Neural progenitor cell (in vitro differentiated cells): ENCODE data around the gene TGFBR3. TPM values are rescaled to one million over a fixed set of nuclear protein-coding genes. Genes with fewer than 3 reads are reported as not detected.

ENCODE experiments used
- DNase-seq: peaks from one replicate; pipeline ENCODE4 v3.0.0-alpha.2; 2016; ENCODE audit warnings: low spot score
- H2AFZ ChIP-seq: fragments of 200-600 bp; sonication (generic); replicated peaks from 2 replicates; pipeline ENCODE4 v1.6.1; 2016; ENCODE audit warnings: antibody characterized with exemption
- H3F3A ChIP-seq: fragments of 200-600 bp; sonication (generic); 2 replicates; pipeline ENCODE4 v1.6.1; 2016; ENCODE audit warnings: antibody characterized with exemption, low read depth
- H3K27ac ChIP-seq: fragments of 200-600 bp; sonication (generic); 2 replicates; pipeline ENCODE4 v1.5.1; 2016; ENCODE audit warnings: mild to moderate bottlenecking
- H3K27me3 ChIP-seq: fragments of 200-600 bp; sonication (generic); 2 replicates; pipeline ENCODE4 v1.6.1; 2016; ENCODE audit warnings: mild to moderate bottlenecking, moderate library complexity
- H3K36me3 ChIP-seq: fragments of 200-600 bp; sonication (generic); 2 replicates; pipeline ENCODE4 v1.5.1; 2016
- H3K4me1 ChIP-seq: fragments of 200-600 bp; sonication (generic); 2 replicates; pipeline ENCODE4 v1.6.1; 2016; ENCODE audit warnings: mixed run types
- H3K4me2 ChIP-seq: fragments of 200-600 bp; sonication (generic); 2 replicates; pipeline ENCODE4 v1.6.1; 2016
- H3K4me3 ChIP-seq: fragments of 200-600 bp; sonication (generic); 2 replicates; pipeline ENCODE4 v1.5.1; 2016
- H3K79me2 ChIP-seq: fragments of 200-600 bp; sonication (generic); 2 replicates; pipeline ENCODE4 v1.6.1; 2016; ENCODE audit warnings: low read depth
- H3K9ac ChIP-seq: fragments of 200-600 bp; sonication (generic); 2 replicates; pipeline ENCODE4 v1.6.1; 2016
- H3K9me3 ChIP-seq: fragments of 200-600 bp; sonication (generic); 2 replicates; pipeline ENCODE4 v1.5.1; 2016; ENCODE audit warnings: low read depth
- H4K20me1 ChIP-seq: fragments of 200-600 bp; sonication (generic); 2 replicates; pipeline ENCODE4 v1.6.1; 2016; ENCODE audit warnings: low read depth
- H3K27ac Mint-ChIP-seq: 3 replicates; pipeline ENCODE4 v1.8.0; 2021; ENCODE audit warnings: mixed read lengths
- H3K27me3 Mint-ChIP-seq: 2 replicates; pipeline ENCODE4 v1.8.0; 2022; ENCODE audit warnings: low read depth, mild to moderate bottlenecking, inconsistent platforms, moderate library complexity, mixed read lengths; ENCODE audit not compliant: insufficient read depth
- H3K36me3 Mint-ChIP-seq: 3 replicates; pipeline ENCODE4 v1.8.0; 2021; ENCODE audit warnings: mixed read lengths
- H3K4me1 Mint-ChIP-seq: 3 replicates; pipeline ENCODE4 v1.8.0; 2021; ENCODE audit warnings: mixed read lengths
- H3K4me3 Mint-ChIP-seq: 3 replicates; pipeline ENCODE4 v1.8.0; 2021; ENCODE audit warnings: mild to moderate bottlenecking, moderate library complexity, mixed read lengths
- H3K9me3 Mint-ChIP-seq: 3 replicates; pipeline ENCODE4 v1.8.0; 2020; ENCODE audit warnings: mixed read lengths
- CTCF ChIP-seq: fragments of 200-600 bp; sonication (generic); IDR thresholded peaks from 2 replicates; pipeline ENCODE4 v1.5.1; 2017; ENCODE audit warnings: antibody characterized with exemption, mild to moderate bottlenecking
- EZH2 ChIP-seq: fragments of 200-600 bp; sonication (generic); IDR thresholded peaks from 2 replicates; pipeline ENCODE4 v1.6.1; 2017; ENCODE audit warnings: antibody characterized with exemption, mild to moderate bottlenecking, moderate library complexity
- EZH2phosphoT487 ChIP-seq: fragments of 200-600 bp; sonication (generic); IDR thresholded peaks from 2 replicates; pipeline ENCODE4 v1.6.1; 2017; ENCODE audit warnings: antibody characterized with exemption
- total RNA-seq: library from RNA; depleted of rRNA; stranded (reverse); fragments of >200 nt; gene quantifications from 2 replicates; pipeline ENCODE4 v1.2.3, GENCODE V29; 2015; ENCODE audit warnings: low replicate concordance

The TGFBR3 gene
- total RNA-seq, 1 donor from 2014 or later, result 11.8 TPM

DNA sequence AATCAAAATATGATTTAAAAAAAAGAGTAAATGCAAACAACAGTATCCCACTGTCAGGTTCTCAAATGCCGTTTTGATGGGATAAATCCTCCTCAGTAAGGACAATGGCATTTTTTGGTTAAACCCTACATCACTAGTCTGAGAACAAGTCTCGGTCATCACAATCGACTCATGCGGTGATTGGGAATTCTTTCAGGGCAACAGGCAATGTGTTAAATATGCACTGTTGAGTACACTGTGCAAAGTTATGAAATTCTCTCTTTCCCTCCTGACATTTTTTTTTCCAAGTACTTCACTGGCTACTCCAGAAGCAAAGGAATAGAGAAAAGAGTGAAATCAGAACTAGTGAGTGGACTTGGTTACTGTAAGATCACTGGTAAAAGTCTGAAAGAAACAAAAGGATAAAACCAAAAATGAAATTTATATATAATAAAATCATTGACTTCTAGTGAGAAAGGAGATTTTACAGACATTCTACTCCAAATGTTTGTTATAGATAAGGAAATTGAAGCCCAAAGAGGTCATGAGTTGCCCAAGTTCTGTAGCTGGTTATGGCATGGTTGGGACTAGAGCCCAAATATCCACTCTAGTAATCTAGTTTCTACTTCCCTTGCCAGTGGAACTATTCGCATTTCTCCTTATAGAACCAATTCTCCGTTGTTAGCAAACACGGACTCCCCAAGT, 111.3 kb downstream of the TGFBR3 start:
- no peak overlapping the region for H3K4me2 ChIP-seq
- H3K27me3 Mint-ChIP-seq, result no peaks in the 10 kb centered on the region
- no peaks in the 10 kb centered on the region for H3K36me3 ChIP-seq
- peaks cover 29% of the 10 kb centered on the region for H3K4me1 Mint-ChIP-seq
- H3K4me3 ChIP-seq, result no peak overlapping the region
- no peaks in the 10 kb centered on the region for H3K79me2 ChIP-seq
- no peaks in the 10 kb centered on the region for H3K9me3 ChIP-seq
- H3K4me3 Mint-ChIP-seq, result no peak overlapping the region
- peaks cover 2% of the 10 kb centered on the region for H3K36me3 Mint-ChIP-seq
- no peak for DNase-seq
- H3K9me3 Mint-ChIP-seq, result no peaks in the 10 kb centered on the region
- no peak overlapping the region for H3K9ac ChIP-seq
- H4K20me1 ChIP-seq, result no peaks in the 10 kb centered on the region
- H2AFZ ChIP-seq, result no peak overlapping the region
- no peak overlapping the region for H3K27ac Mint-ChIP-seq
- H3K27ac ChIP-seq, result no peak overlapping the region
- H3F3A ChIP-seq, result no peaks in the 10 kb centered on the region
- H3K27me3 ChIP-seq, result no peaks in the 10 kb centered on the region
- TF ChIP-seq EZH2 (no peak), EZH2phosphoT487 (no peak), CTCF (no peak)
- peaks cover 40% of the 10 kb centered on the region for H3K4me1 ChIP-seq

GRCh38 chr1:91771717-91772116, 114.2 kb downstream of the TGFBR3 start:
- no peak overlapping the region for H3K4me3 Mint-ChIP-seq
- H4K20me1 ChIP-seq, result no peaks in the 10 kb centered on the region
- no peaks in the 10 kb centered on the region for H3K27me3 ChIP-seq
- H3K9me3 ChIP-seq, result no peaks in the 10 kb centered on the region
- H3K79me2 ChIP-seq, result no peaks in the 10 kb centered on the region
- H3F3A ChIP-seq, result no peaks in the 10 kb centered on the region
- no peak overlapping the region for H3K4me2 ChIP-seq
- no peak overlapping the region for H3K4me3 ChIP-seq
- DNase-seq, result no peak
- peaks cover 22% of the 10 kb centered on the region for H3K4me1 ChIP-seq
- H3K4me1 Mint-ChIP-seq, result peaks cover 24% of the 10 kb centered on the region
- H3K27ac ChIP-seq, result no peak overlapping the region
- H2AFZ ChIP-seq, result no peak overlapping the region
- H3K27me3 Mint-ChIP-seq, result peaks cover 4% of the 10 kb centered on the region
- TF ChIP-seq CTCF (no peak), EZH2 (no peak), EZH2phosphoT487 (no peak)
- no peaks in the 10 kb centered on the region for H3K36me3 ChIP-seq
- H3K9ac ChIP-seq, result no peak overlapping the region
- H3K9me3 Mint-ChIP-seq, result no peaks in the 10 kb centered on the region
- peak overlapping the region; percentile 10 for H3K27ac Mint-ChIP-seq
- H3K36me3 Mint-ChIP-seq, result peaks cover 5% of the 10 kb centered on the region

DNA sequence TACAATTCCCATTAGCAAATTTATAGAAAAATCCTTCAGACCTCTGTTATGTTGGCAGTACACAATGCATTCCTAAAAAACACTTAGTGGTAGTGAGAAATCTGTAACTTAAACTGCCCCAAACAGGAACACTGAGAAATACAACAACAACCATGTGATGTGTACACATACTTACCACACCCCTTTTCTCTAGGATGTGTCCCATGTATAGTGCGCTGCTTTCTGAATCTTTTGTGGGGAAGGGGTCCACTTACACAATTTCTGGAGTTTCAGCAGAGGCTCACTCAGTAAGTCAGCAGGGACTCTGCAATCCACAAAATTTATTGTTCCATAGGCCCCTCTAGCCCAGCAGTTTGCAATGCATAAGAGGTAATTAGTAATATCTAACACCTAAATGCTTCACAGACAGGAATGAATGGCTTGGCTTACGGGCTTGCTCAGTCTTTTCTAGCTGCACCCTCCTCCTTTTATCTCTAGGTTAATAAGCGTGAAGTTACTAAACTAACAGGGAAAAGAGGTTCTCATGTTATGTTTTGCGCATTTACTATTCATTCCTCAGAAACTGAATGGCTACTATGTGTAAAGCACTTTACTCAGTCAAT, 115.2 kb downstream of the TGFBR3 start:
- Histone ChIP-seq H3K36me3 (no peaks in the 10 kb centered on the region), H3K27me3 (no peaks in the 10 kb centered on the region), H4K20me1 (no peaks in the 10 kb centered on the region), H3K9ac (no peak overlapping the region), H2AFZ (no peak overlapping the region), H3K4me3 (no peak overlapping the region), H3K4me2 (peak overlapping the region; percentile 5), H3F3A (no peaks in the 10 kb centered on the region), H3K4me1 (peaks cover 22% of the 10 kb centered on the region), H3K9me3 (no peaks in the 10 kb centered on the region), H3K79me2 (no peaks in the 10 kb centered on the region), H3K27ac (no peak overlapping the region)
- DNase-seq, result no peak
- no peak for TF ChIP-seq EZH2phosphoT487
- no peak for TF ChIP-seq CTCF
- TF ChIP-seq EZH2, result no peak
- Mint-ChIP-seq H3K27ac (no peak overlapping the region), H3K4me1 (peaks cover 25% of the 10 kb centered on the region), H3K36me3 (peaks cover 5% of the 10 kb centered on the region), H3K27me3 (peaks cover 4% of the 10 kb centered on the region), H3K4me3 (no peak overlapping the region), H3K9me3 (no peaks in the 10 kb centered on the region)
